NCI-H128 (cell line): ENCODE data around the gene OTUD5.
"Not testable (repeated sequence)": the region's sequence is repeated elsewhere in the genome, so short reads cannot be mapped to it uniquely, and the experiment has no call there.

Experiments
- DNase-seq: peaks from one replicate; lab custom pipeline; 2025; ENCODE audit not compliant: unreplicated experiment; lab: John Stamatoyannopoulos, UW

Gene OTUD5

GRCh38 chrX:48891402-48892288 is 65.8 kb downstream of the OTUD5 start:
- DNase-seq: peak; percentile 65

GRCh38 chrX:48890934-48891401 is 66.4 kb downstream of the OTUD5 start:
- no peak for DNase-seq

GRCh38 chrX:48890296-48890925 is 67.0 kb downstream of the OTUD5 start:
- DNase-seq: no peak

DNA sequence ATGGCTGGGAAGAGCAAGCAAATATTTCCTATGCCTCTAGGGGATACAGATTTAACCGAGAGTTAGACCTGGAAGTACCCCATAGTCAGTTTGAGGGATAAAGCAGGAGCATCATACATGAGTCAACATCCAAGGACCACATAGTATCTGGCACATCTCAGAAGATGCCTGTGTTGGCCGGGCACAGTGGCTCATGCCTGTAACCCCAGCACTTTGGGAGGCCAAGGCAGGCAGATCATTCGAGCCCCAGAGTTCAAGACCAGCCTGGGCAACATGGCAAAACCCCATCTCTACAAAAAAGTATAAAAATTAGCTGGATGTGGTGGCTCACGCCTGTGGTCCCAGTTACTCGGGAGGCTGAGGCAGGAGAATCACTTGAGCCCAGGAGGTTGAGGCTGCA is 70.8 kb downstream of the OTUD5 start:
- DNase-seq: not testable (repeated sequence)

DNA sequence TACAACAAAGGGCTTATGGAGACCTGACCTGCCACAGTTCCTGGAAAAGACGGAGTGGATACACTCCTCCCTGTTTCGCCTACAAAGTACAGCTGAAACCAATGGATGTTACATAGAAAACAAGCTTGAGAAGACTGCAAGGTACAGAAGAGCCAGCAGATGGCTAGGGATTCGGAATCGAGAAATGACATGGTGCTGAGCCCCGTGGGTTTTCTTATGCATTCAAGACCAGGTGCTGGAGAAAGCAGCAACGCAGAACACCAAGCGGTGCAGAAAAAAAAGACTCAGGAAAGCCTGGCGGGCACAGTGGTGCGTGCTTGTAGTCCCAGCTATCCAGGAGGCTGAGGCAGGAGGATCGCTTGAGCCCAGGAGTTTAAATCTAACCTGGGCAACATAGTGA is 73.7 kb downstream of the OTUD5 start:
- no peak for DNase-seq

DNA sequence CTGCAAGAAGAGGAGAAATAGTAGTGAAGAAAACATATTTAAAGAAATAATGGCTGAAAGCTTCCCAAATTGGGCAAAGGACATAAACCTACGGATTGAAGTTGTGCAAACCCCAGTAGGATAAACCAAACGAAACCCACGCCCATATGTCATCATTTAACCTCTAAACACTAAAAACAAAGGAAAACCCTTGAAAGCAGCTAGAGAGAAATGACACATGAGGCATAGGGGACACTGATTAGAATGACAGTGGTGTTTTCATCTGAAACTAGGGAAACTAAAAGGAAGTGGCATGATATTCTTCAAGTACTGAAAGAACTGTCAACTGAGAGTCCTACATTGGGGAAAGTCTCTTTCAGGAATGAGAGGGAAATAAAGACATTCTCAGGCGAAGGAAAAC is 80.5 kb downstream of the OTUD5 start:
- DNase-seq: not testable (repeated sequence)
